KOPT-K1 (cell line): ENCODE data around the gene SH2D4B.

Source experiments
- H3K27ac ChIP-seq: fragments of 200-600 bp; sonication (generic); 2 replicates; pipeline ENCODE4 v1.5.1; 2016; ENCODE audit warnings: antibody characterized with exemption, mild to moderate bottlenecking, low read depth, low read length; ENCODE audit not compliant: poor library complexity, severe bottlenecking
- H3K36me3 ChIP-seq: fragments of 200-600 bp; sonication (generic); 2 replicates; pipeline ENCODE4 v1.5.1; 2017; ENCODE audit warnings: antibody characterized with exemption, mild to moderate bottlenecking, low read length, moderate library complexity; ENCODE audit not compliant: insufficient read depth
- H3K9me3 ChIP-seq: fragments of 200-600 bp; sonication (generic); 2 replicates; pipeline ENCODE4 v1.5.1; 2017; ENCODE audit warnings: antibody characterized with exemption, low read length, mild to moderate bottlenecking; ENCODE audit not compliant: insufficient read depth, poor library complexity, severe bottlenecking

Gene SH2D4B

DNA sequence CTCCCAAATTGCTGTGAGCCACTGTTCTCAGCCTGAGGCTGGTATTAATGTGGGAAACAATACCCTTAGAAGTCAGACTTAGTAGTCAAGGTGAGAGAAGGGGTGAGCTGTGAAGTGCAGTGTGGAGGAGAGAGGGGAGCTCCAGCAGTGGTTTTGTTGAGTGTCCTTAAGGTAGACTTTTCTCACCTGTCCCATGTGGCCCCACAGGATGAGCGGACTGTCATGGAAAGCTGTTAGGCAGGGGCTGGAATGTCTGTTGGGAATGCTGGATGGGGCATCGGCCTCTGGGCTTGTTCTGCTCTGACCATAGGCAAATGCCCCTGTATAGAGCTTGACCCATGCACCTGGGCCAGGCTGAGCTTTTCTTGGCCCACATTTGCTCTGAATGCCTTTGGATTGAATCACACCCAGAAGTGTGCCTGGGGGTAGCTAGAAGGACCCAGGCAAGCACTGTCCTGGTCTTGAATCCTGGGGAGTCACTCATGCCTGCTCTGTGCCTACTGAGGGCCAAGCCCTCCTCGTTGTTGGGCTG lies 36.3 kb upstream of the SH2D4B start:
- Histone ChIP-seq H3K27ac (no peak overlapping the region), H3K36me3 (peaks cover 22% of the 10 kb centered on the region; the same call in 1 of the 2 replicates), H3K9me3 (peaks cover 6% of the 10 kb centered on the region)

- H3K36me3 ChIP-seq: peaks cover 24% of the 10 kb centered on the region; the same call in 1 of the 2 replicates
- H3K27ac ChIP-seq: no peak overlapping the region
- H3K9me3 ChIP-seq: peaks cover under 1% of the 10 kb centered on the region
Measured at GRCh38 chr10:80501913-80502521, 35.7 kb upstream of the SH2D4B start.

- Histone ChIP-seq H3K9me3 (no peaks in the 10 kb centered on the region), H3K36me3 (peaks cover 24% of the 10 kb centered on the region; the same call in 1 of the 2 replicates), H3K27ac (no peak overlapping the region)
Measured at GRCh38 chr10:80502621-80503583, 34.8 kb upstream of the SH2D4B start.

DNA sequence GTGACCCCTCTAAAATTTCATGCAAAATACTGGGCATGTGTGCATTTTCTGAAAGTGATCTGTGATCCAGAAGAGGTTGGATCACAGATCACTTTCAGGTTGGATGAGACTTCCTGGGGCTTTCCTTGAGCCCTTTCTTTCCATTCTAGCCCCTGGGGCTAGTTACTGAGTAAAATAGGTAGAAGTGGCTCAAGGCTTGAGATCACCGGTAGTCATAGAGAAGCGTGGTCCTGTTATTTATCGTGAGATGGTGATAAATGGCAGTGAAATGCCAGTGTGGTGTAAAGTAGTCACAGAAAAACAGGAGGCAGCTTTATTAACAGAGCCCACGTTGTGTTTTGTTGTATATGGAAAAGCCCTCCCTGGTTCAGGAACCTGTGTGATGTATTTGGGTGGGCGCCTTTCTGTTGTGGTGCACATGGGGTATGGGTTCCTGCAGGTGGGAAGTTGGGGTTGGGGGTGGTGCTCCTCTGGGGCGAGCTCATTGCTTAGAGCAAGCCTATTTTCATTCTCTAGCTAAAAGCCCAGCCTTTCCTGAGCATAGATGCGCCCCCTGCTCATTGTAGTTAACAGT lies 34.0 kb upstream of the SH2D4B start:
- Histone ChIP-seq H3K27ac (no peak overlapping the region), H3K9me3 (no peaks in the 10 kb centered on the region), H3K36me3 (peaks cover 28% of the 10 kb centered on the region; the same call in 1 of the 2 replicates)

- Histone ChIP-seq H3K27ac (no peak overlapping the region), H3K36me3 (peaks cover 28% of the 10 kb centered on the region; the same call in 1 of the 2 replicates), H3K9me3 (no peaks in the 10 kb centered on the region)
Measured at GRCh38 chr10:80504158-80504811, 33.4 kb upstream of the SH2D4B start.

- peaks cover 33% of the 10 kb centered on the region for H3K36me3 ChIP-seq
- no peaks in the 10 kb centered on the region for H3K9me3 ChIP-seq
- H3K27ac ChIP-seq: no peak overlapping the region
Measured at GRCh38 chr10:80504897-80505465, 32.7 kb upstream of the SH2D4B start.

GRCh38 chr10:80506189-80506575 lies 31.5 kb upstream of the SH2D4B start:
- Histone ChIP-seq H3K36me3 (peaks cover 44% of the 10 kb centered on the region), H3K27ac (no peak overlapping the region), H3K9me3 (no peaks in the 10 kb centered on the region)

DNA sequence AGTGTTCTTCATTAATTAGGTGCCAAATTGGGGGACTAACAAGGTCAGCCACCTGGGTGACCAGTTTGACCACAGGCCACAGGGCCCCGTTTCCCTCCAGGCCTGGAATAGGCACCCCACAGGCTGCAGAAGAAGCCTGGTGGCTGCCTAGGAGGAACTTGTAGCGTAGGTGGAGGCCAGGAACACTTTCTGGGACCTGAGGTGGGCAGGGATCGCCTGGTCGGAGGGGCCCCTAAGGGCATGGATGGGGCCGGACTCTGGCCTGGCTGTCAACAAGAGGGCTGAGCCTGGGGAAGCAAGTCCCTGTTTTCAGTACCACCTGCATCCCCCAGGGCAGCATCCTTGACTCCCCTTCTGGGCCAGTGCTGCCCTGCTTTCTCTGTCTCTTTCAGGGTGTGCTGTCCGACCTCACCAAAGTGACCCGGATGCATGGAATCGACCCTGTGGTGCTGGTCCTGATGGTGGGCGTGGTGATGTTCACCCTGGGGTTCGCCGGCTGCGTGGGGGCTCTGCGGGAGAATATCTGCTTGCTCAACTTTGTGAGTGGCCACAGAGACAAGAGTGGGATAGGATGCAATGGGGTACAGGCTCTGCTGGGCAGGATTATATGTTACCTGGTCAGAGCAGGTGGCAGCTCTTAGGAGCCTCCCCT lies 30.7 kb upstream of the SH2D4B start:
- H3K9me3 ChIP-seq: no peaks in the 10 kb centered on the region
- peaks cover 48% of the 10 kb centered on the region for H3K36me3 ChIP-seq
- H3K27ac ChIP-seq: no peak overlapping the region

DNA sequence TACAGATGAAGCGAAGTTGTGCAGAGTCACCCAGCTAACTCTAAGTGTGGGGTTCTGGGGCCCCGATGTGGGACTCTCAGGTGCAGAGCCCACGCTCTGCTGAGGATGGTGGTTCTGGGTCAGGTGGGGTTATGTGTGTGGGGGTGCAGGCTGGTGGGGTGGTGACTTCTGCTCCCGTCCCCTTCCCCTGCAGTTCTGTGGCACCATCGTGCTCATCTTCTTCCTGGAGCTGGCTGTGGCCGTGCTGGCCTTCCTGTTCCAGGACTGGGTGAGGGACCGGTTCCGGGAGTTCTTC lies 28.6 kb upstream of the SH2D4B start:
- peaks cover 69% of the 10 kb centered on the region for H3K36me3 ChIP-seq
- H3K27ac ChIP-seq: no peak overlapping the region
- no peaks in the 10 kb centered on the region for H3K9me3 ChIP-seq

GRCh38 chr10:80509403-80510161 lies 28.1 kb upstream of the SH2D4B start:
- peaks cover 74% of the 10 kb centered on the region for H3K36me3 ChIP-seq

DNA sequence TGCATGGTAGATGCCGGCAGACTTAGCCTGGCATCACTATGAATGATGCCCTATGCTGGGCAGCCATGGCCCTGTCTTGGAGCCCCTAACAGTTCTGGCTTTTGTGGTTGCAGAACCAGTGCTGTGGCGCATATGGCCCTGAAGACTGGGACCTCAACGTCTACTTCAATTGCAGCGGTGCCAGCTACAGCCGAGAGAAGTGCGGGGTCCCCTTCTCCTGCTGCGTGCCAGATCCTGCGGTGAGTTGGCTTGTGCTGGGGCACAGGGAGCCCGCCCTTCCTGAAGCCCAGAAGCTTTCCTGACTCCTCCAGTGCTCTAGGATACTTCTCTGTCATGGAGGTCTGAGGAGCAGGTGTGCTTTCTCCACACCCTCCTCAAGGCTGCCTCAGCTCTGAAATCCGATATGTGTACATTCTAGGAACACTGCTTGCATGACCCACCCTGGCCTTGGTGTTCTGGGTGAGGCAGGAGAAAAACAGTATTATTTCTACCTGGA lies 25.6 kb upstream of the SH2D4B start:
- H3K9me3 ChIP-seq: no peaks in the 10 kb centered on the region
- H3K36me3 ChIP-seq: peaks cover 80% of the 10 kb centered on the region
- no peak overlapping the region for H3K27ac ChIP-seq

More at GRCh38 chr10:80509403-80510161, 28.1 kb upstream of the SH2D4B start:
- H3K9me3 ChIP-seq: no peaks in the 10 kb centered on the region
- no peak overlapping the region for H3K27ac ChIP-seq

DNA sequence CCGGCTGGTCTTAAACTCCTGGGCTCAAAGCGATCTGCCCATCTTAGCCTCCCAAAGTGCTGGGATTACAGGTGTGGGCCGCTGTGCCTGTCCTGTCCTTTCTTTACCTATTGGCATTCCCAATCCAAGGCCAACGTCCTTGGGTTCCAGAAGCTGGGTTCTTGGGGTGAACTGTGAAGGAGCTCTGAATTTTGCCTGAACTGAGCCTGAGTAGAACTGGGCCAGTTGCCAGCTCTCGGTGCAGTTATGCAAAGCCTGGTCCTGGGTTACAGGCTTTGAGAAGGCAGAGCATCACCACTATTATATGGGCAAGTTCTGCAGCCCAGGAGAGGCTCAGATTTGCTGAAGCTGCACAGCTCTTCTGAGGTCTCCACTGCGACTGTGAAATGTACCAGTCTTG lies 24.6 kb upstream of the SH2D4B start:
- no peaks in the 10 kb centered on the region for H3K9me3 ChIP-seq
- peaks cover 90% of the 10 kb centered on the region for H3K36me3 ChIP-seq
- H3K27ac ChIP-seq: no peak overlapping the region

- Histone ChIP-seq H3K36me3 (peaks cover 90% of the 10 kb centered on the region), H3K27ac (no peak overlapping the region)
Measured at GRCh38 chr10:80515511-80515910, 22.2 kb upstream of the SH2D4B start.

More at GRCh38 chr10:80515511-80515910, 22.2 kb upstream of the SH2D4B start:
- no peaks in the 10 kb centered on the region for H3K9me3 ChIP-seq
